ENCODE data around the gene HMOX1. TPM values are rescaled to one million over a fixed set of nuclear protein-coding genes. Genes with fewer than 3 reads are reported as not detected.
A peak's percentile ranks its signal among the peaks of the same experiment; 100 is the strongest.

HMOX1 gene
- total and polyA plus RNA-seq, 4 donors: 8.6 to 16.5 (median 14.4) TPM

DNA sequence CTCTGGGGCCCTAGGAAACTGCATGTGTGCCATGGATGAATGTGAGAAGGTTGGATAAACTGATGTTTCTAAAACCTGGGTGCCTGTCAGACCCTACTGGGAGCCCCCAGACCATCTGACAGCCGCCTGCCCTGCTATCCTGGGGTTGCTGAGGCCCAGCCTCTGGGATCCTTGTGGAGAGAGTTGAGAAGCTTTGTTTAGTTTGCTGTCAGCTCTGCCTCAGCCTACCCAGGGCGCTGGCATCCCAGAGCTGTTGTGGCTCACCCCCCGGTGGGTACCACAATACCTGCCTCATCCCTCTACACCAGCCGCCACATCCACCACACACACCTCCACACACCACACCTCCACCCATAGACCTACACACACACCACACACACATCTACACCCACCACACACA, 38.5 kb upstream of the HMOX1 start:
- DNase-seq (ENCODE audit: low read depth in 4 of 6, low spot score in 6 of 6): no peak
- WGBS (ENCODE audit: insufficient coverage): 89% methylated on average over 4 of the region's 4 CpGs
- peaks cover 96% of the 10 kb centered on the region for H3K36me3 ChIP-seq (ENCODE audit: control insufficient read depth, insufficient read depth, low read length)

DNA sequence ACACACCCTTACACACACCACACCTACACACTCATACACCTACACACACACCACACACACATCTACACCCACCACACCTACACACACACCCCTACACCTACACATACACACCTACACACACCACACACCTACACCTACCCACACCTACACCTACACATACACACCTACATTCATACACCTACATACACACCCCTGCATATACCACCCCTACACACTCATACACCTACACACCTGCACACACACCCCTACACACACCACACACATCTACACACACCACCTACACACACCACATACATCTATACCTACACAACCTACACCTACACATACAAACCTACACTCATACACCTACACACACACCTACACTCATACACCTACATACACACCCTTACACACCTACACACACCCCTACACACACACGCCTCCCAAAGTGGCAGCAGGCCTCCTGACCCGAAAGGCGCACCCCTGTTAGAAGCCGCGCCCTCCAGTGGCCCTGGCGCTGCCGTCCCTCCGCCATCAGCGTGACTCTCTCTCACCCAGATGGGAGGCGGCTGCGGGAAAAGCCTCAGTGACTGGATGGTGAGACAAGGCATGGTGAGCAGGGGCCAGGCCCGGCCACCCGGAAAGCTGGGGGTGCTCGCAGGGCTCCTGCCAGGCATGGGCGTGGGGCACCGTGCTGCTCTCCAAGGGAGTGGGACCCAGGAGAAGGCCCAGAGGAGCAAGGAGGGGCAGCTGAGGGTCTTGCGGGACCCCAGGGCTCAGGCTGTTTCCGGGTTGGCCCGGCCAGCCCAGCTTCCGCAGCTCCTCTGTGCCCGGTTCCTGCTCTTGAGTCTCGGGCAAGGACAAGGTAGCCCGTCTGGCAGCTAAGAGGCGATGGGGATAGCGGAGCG, 37.0 kb upstream of the HMOX1 start:
- H3K27me3 ChIP-seq (ENCODE audit: control insufficient read depth, insufficient read depth, low read length): no peaks in the 10 kb centered on the region
- WGBS (ENCODE audit: insufficient coverage): 96% methylated on average over 26 of the region's 26 CpGs
- H3K9me3 ChIP-seq (ENCODE audit: control insufficient read depth, insufficient read depth, low read length): no peaks in the 10 kb centered on the region
- no peak for DNase-seq (ENCODE audit: low read depth in 4 of 6, low spot score in 6 of 6)
- H3K27ac ChIP-seq (ENCODE audit: low read depth, low read length): no peak overlapping the region
- no peaks in the 10 kb centered on the region for H3K4me1 ChIP-seq (ENCODE audit: control insufficient read depth, insufficient read depth, low read length)
- no peak overlapping the region for H3K4me3 ChIP-seq (ENCODE audit: low read depth, low read length)
- H3K36me3 ChIP-seq (ENCODE audit: control insufficient read depth, insufficient read depth, low read length): peaks cover 96% of the 10 kb centered on the region

More for the DNA sequence above, 38.5 kb upstream of the HMOX1 start:
- H3K27ac ChIP-seq (ENCODE audit: low read depth, low read length): no peak overlapping the region
- no peaks in the 10 kb centered on the region for H3K9me3 ChIP-seq (ENCODE audit: control insufficient read depth, insufficient read depth, low read length)
- H3K4me1 ChIP-seq (ENCODE audit: control insufficient read depth, insufficient read depth, low read length): no peaks in the 10 kb centered on the region
- H3K4me3 ChIP-seq (ENCODE audit: low read depth, low read length): no peak overlapping the region
- no peaks in the 10 kb centered on the region for H3K27me3 ChIP-seq (ENCODE audit: control insufficient read depth, insufficient read depth, low read length)

DNA sequence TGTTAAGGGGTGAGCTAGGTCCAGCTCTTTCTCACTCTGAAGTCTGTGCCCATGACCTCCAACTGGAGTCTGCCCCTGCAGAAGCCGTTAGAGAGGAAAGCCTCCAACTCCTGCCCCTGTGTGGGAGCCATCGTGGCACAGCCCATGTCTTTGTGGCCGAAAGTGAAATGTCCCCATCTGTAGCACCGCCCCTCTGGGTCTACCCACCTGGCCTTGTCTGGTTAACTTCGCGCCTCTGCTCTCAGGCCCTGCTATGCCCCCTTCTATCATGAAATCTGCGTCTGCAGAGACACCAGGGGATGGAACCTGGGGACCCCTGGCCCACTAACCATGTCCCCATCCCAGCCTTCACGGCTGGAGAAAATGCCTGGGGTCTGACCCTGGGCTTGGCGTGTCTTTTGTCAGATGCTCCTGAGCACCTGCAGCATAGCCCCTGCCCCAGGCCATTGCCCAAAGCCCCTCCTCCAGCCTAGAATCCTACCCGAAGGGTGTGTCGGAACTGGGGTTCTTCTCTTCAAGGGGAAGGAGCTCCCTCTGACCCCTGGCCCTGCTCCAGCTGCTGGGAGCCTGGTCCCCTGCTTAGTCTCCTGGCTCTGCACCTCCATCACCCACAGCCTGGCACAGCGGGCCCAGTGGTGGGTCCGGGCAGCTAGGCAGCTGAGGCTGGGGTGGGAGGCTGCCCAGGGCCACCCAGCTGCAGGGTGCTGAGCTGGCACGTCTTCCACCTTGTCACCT, 35.8 kb upstream of the HMOX1 start:
- WGBS (ENCODE audit: insufficient coverage): 90% methylated on average over 12 of the region's 14 CpGs
- H3K27me3 ChIP-seq (ENCODE audit: control insufficient read depth, insufficient read depth, low read length): no peaks in the 10 kb centered on the region
- H3K4me1 ChIP-seq (ENCODE audit: control insufficient read depth, insufficient read depth, low read length): peaks cover 11% of the 10 kb centered on the region
- H3K9me3 ChIP-seq (ENCODE audit: control insufficient read depth, insufficient read depth, low read length): no peaks in the 10 kb centered on the region
- H3K4me3 ChIP-seq (ENCODE audit: low read depth, low read length): no peak overlapping the region
- H3K27ac ChIP-seq (ENCODE audit: low read depth, low read length): no peak overlapping the region
- peaks cover 84% of the 10 kb centered on the region for H3K36me3 ChIP-seq (ENCODE audit: control insufficient read depth, insufficient read depth, low read length)
- DNase-seq (ENCODE audit: low read depth in 4 of 6, low spot score in 6 of 6): no peak

DNA sequence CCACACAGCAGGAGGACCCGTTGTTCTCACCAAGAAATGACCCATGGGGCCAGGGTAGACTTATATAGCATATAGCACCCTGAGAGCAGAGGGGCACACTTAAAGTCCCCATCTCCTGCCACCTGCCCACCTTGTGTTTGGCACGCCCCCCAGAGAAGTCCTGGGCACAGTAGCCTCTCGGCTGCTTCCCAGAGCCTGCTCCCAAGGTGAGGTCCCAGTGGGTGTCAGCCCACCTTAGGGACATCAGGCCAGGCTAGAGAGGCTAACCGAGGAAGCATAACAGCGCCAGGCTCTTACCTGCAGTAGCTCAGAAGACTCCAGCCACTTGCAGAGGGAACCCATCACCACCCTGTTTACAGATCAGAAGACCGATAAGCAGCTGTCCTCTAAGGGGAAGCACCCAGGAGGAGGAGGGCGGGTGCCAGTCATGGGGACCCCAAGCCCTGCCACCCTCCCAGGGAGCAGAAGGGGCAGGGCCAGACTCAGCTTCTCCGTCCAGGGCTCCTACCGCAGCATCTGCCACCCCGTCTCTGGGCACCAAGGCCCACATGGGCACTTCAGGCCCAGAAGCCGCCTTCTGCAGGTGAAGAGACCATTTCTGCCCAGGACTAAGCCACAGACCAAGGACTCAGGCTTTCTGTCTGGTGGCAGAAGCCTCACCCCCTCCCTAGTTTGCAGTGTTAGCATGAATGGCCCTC, 34.9 kb upstream of the HMOX1 start:
- WGBS (ENCODE audit: insufficient coverage): 87% methylated on average over 11 of the region's 11 CpGs

DNA sequence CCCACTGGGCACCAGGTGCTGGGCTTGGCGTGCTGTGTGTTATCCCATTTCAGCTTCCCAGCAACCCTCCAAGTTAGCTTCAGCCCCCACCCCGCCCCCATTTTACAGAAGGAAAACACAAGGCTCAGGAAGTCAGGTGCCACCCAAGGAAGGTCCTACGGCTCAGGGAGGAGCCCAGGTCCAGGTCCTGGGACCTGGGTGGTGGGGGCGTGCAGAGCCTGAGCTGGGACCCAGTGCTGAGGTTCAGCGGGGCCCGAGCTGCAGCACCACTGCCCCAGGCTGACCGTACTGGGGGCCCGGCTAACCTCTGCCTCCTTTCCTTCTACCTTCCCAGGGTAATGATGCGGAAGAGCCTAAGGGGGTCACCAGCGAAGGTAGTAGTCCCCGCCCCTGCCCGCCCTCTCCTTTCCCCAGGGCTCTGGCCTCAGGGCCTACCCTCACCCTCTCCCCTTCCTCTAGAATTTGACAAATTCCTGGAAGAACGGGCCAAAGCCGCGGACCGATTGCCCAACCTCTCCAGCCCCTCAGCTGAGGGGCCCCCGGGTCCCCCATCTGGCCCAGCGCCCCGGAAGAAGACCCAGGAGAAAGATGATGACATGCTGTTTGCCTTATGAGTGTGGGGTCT, 34.2 kb upstream of the HMOX1 start:
- 90% methylated on average over 15 of the region's 19 CpGs for WGBS (ENCODE audit: insufficient coverage)
- no peak overlapping the region for H3K4me3 ChIP-seq (ENCODE audit: low read depth, low read length)
- no peak for DNase-seq (ENCODE audit: low read depth in 4 of 6, low spot score in 6 of 6)
- no peak overlapping the region for H3K27ac ChIP-seq (ENCODE audit: low read depth, low read length)
- H3K4me1 ChIP-seq (ENCODE audit: control insufficient read depth, insufficient read depth, low read length): peaks cover 27% of the 10 kb centered on the region
- no peaks in the 10 kb centered on the region for H3K9me3 ChIP-seq (ENCODE audit: control insufficient read depth, insufficient read depth, low read length)
- H3K27me3 ChIP-seq (ENCODE audit: control insufficient read depth, insufficient read depth, low read length): no peaks in the 10 kb centered on the region
- H3K36me3 ChIP-seq (ENCODE audit: control insufficient read depth, insufficient read depth, low read length): peaks cover 70% of the 10 kb centered on the region

More for the DNA sequence above, 34.9 kb upstream of the HMOX1 start:
- no peak overlapping the region for H3K4me3 ChIP-seq (ENCODE audit: low read depth, low read length)
- DNase-seq (ENCODE audit: low read depth in 4 of 6, low spot score in 6 of 6): no peak
- H3K36me3 ChIP-seq (ENCODE audit: control insufficient read depth, insufficient read depth, low read length): peaks cover 76% of the 10 kb centered on the region
- no peaks in the 10 kb centered on the region for H3K9me3 ChIP-seq (ENCODE audit: control insufficient read depth, insufficient read depth, low read length)
- H3K4me1 ChIP-seq (ENCODE audit: control insufficient read depth, insufficient read depth, low read length): peaks cover 19% of the 10 kb centered on the region
- no peak overlapping the region for H3K27ac ChIP-seq (ENCODE audit: low read depth, low read length)
- no peaks in the 10 kb centered on the region for H3K27me3 ChIP-seq (ENCODE audit: control insufficient read depth, insufficient read depth, low read length)

GRCh38 chr22:35347462-35347861, 33.4 kb upstream of the HMOX1 start:
- no peak overlapping the region for H3K4me3 ChIP-seq (ENCODE audit: low read depth, low read length)
- H3K4me1 ChIP-seq (ENCODE audit: control insufficient read depth, insufficient read depth, low read length): peaks cover 27% of the 10 kb centered on the region
- DNase-seq (ENCODE audit: low read depth in 4 of 6, low spot score in 6 of 6): no peak
- 84% methylated on average over 8 of the region's 10 CpGs for WGBS (ENCODE audit: insufficient coverage)
- H3K9me3 ChIP-seq (ENCODE audit: control insufficient read depth, insufficient read depth, low read length): no peaks in the 10 kb centered on the region
- H3K27ac ChIP-seq (ENCODE audit: low read depth, low read length): no peak overlapping the region
- H3K36me3 ChIP-seq (ENCODE audit: control insufficient read depth, insufficient read depth, low read length): peaks cover 62% of the 10 kb centered on the region
- H3K27me3 ChIP-seq (ENCODE audit: control insufficient read depth, insufficient read depth, low read length): no peaks in the 10 kb centered on the region

GRCh38 chr22:35348026-35348590, 32.8 kb upstream of the HMOX1 start:
- Histone ChIP-seq H3K4me3 (ENCODE audit: low read depth, low read length) (no peak overlapping the region), H3K9me3 (ENCODE audit: control insufficient read depth, insufficient read depth, low read length) (no peaks in the 10 kb centered on the region), H3K4me1 (ENCODE audit: control insufficient read depth, insufficient read depth, low read length) (peaks cover 27% of the 10 kb centered on the region), H3K36me3 (ENCODE audit: control insufficient read depth, insufficient read depth, low read length) (peaks cover 56% of the 10 kb centered on the region), H3K27ac (ENCODE audit: low read depth, low read length) (no peak overlapping the region), H3K27me3 (ENCODE audit: control insufficient read depth, insufficient read depth, low read length) (no peaks in the 10 kb centered on the region)
- WGBS (ENCODE audit: insufficient coverage): 86% methylated on average over 18 of the region's 18 CpGs
- no peak for DNase-seq (ENCODE audit: low read depth in 4 of 6, low spot score in 6 of 6)

GRCh38 chr22:35348703-35349102, 32.2 kb upstream of the HMOX1 start:
- Histone ChIP-seq H3K4me1 (ENCODE audit: control insufficient read depth, insufficient read depth, low read length) (peaks cover 27% of the 10 kb centered on the region), H3K9me3 (ENCODE audit: control insufficient read depth, insufficient read depth, low read length) (no peaks in the 10 kb centered on the region), H3K36me3 (ENCODE audit: control insufficient read depth, insufficient read depth, low read length) (peaks cover 50% of the 10 kb centered on the region), H3K27me3 (ENCODE audit: control insufficient read depth, insufficient read depth, low read length) (no peaks in the 10 kb centered on the region), H3K27ac (ENCODE audit: low read depth, low read length) (no peak overlapping the region), H3K4me3 (ENCODE audit: low read depth, low read length) (no peak overlapping the region)
- DNase-seq (ENCODE audit: low read depth in 4 of 6, low spot score in 6 of 6): no peak
- WGBS (ENCODE audit: insufficient coverage): 73% methylated on average over 4 of the region's 5 CpGs

DNA sequence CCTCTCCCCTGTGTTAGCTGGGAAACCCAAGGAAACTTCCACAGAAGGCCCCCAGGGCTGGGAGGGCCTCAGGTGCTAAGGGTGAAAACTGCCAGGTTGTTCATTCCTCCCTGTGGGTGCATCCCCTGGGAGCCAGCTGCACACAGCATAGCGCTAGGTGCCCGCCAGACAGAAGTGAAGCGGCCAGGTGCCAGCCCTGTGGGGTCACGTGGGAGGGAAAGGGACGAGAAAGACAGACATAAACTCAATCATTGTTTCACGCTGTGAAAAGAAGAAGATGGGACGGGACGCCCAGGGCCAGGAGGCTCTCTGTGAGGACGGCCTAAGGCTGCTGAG, 31.6 kb upstream of the HMOX1 start:
- 27% methylated on average over 6 of the region's 9 CpGs for WGBS (ENCODE audit: insufficient coverage)
- peaks cover 27% of the 10 kb centered on the region for H3K4me1 ChIP-seq (ENCODE audit: control insufficient read depth, insufficient read depth, low read length)
- H3K9me3 ChIP-seq (ENCODE audit: control insufficient read depth, insufficient read depth, low read length): no peaks in the 10 kb centered on the region
- H3K27ac ChIP-seq (ENCODE audit: low read depth, low read length): peak overlapping the region; percentile 7
- no peak for DNase-seq (ENCODE audit: low read depth in 4 of 6, low spot score in 6 of 6)
- H3K4me3 ChIP-seq (ENCODE audit: low read depth, low read length): no peak overlapping the region
- peaks cover 43% of the 10 kb centered on the region for H3K36me3 ChIP-seq (ENCODE audit: control insufficient read depth, insufficient read depth, low read length)
- H3K27me3 ChIP-seq (ENCODE audit: control insufficient read depth, insufficient read depth, low read length): no peaks in the 10 kb centered on the region
